NCI-H2107 (cell line): ENCODE results near the gene CRTC1.

ENCODE experiments used
- DNase-seq: peaks from one replicate; lab custom pipeline; 2025; lab: John Stamatoyannopoulos, UW

CRTC1 gene

GRCh38 chr19:18653853-18654252 is 29.6 kb upstream of the CRTC1 start:
- no peak for DNase-seq

GRCh38 chr19:18654469-18654868 is 29.0 kb upstream of the CRTC1 start:
- no peak for DNase-seq

GRCh38 chr19:18655173-18655844 is 28.2 kb upstream of the CRTC1 start:
- DNase-seq: no peak

- no peak for DNase-seq
These were observed 27.0 kb upstream of the CRTC1 start for GRCh38 chr19:18656337-18657086.

- no peak for DNase-seq
These were observed 25.7 kb upstream of the CRTC1 start for GRCh38 chr19:18657590-18658365.

- no peak for DNase-seq
These were observed 25.1 kb upstream of the CRTC1 start for GRCh38 chr19:18658366-18658855.

- DNase-seq: no peak
These were observed 24.0 kb upstream of the CRTC1 start for GRCh38 chr19:18659281-18660050.

- DNase-seq: no peak
These were observed 23.2 kb upstream of the CRTC1 start for GRCh38 chr19:18660051-18660910.

- DNase-seq: no peak
These were observed 22.4 kb upstream of the CRTC1 start for GRCh38 chr19:18660939-18661670.

- DNase-seq: no peak
These were observed 20.3 kb upstream of the CRTC1 start for GRCh38 chr19:18662972-18663732.

- no peak for DNase-seq
These were observed 19.4 kb upstream of the CRTC1 start for GRCh38 chr19:18663940-18664530.

GRCh38 chr19:18665771-18666202 is 17.7 kb upstream of the CRTC1 start:
- DNase-seq: no peak

GRCh38 chr19:18666317-18666716 is 17.2 kb upstream of the CRTC1 start:
- no peak for DNase-seq

GRCh38 chr19:18666784-18667183 is 16.7 kb upstream of the CRTC1 start:
- DNase-seq: no peak

- no peak for DNase-seq
These were observed 15.8 kb upstream of the CRTC1 start for GRCh38 chr19:18667531-18668251.

GRCh38 chr19:18668252-18668631 is 15.2 kb upstream of the CRTC1 start:
- DNase-seq: no peak

GRCh38 chr19:18668744-18669523 is 14.5 kb upstream of the CRTC1 start:
- no peak for DNase-seq

- no peak for DNase-seq
These were observed 14.0 kb upstream of the CRTC1 start for GRCh38 chr19:18669524-18669817.
